GM15510 (cell line): Measurements from ENCODE around the gene A1BG.

ENCODE experiments used
- POLR2A ChIP-seq: IDR thresholded peaks from 3 replicates; pipeline ENCODE4 v1.6.1; 2011; ENCODE audit warnings: borderline replicate concordance; ENCODE audit not compliant: insufficient read length; ENCODE audit errors: extremely low read depth

The A1BG gene

GRCh38 chr19:58354478-58355030 lies 1.3 kb upstream of the A1BG start:
- no peak for TF ChIP-seq POLR2A

GRCh38 chr19:58353717-58354477 lies 605 bp upstream of the A1BG start:
- TF ChIP-seq POLR2A: no peak

GRCh38 chr19:58351990-58352755 lies 1.1 kb downstream of the A1BG start:
- no peak for TF ChIP-seq POLR2A

GRCh38 chr19:58351558-58351878 lies 1.8 kb downstream of the A1BG start:
- TF ChIP-seq POLR2A: no peak

GRCh38 chr19:58350871-58351557 lies 2.3 kb downstream of the A1BG start:
- no peak for TF ChIP-seq POLR2A

GRCh38 chr19:58350001-58350861 lies 3.1 kb downstream of the A1BG start:
- no peak for TF ChIP-seq POLR2A

- no peak for TF ChIP-seq POLR2A
Measured at GRCh38 chr19:58349590-58349989, 3.7 kb downstream of the A1BG start.

- TF ChIP-seq POLR2A: peak; percentile 89
Measured at GRCh38 chr19:58346961-58347929, 6.0 kb downstream of the A1BG start.

- TF ChIP-seq POLR2A: no peak
Measured at GRCh38 chr19:58345558-58345957, 7.7 kb downstream of the A1BG start.

GRCh38 chr19:58338825-58339558 lies 14.3 kb downstream of the A1BG start:
- no peak for TF ChIP-seq POLR2A

GRCh38 chr19:58338336-58338735 lies 15.0 kb downstream of the A1BG start:
- no peak for TF ChIP-seq POLR2A

- TF ChIP-seq POLR2A: no peak
Measured at GRCh38 chr19:58336820-58337219, 16.5 kb downstream of the A1BG start.

GRCh38 chr19:58336216-58336615 lies 17.1 kb downstream of the A1BG start:
- TF ChIP-seq POLR2A: no peak

GRCh38 chr19:58335630-58336029 lies 17.7 kb downstream of the A1BG start:
- TF ChIP-seq POLR2A: no peak
